ENCODE data around the gene ADAMTS2.

The ADAMTS2 gene

DNA sequence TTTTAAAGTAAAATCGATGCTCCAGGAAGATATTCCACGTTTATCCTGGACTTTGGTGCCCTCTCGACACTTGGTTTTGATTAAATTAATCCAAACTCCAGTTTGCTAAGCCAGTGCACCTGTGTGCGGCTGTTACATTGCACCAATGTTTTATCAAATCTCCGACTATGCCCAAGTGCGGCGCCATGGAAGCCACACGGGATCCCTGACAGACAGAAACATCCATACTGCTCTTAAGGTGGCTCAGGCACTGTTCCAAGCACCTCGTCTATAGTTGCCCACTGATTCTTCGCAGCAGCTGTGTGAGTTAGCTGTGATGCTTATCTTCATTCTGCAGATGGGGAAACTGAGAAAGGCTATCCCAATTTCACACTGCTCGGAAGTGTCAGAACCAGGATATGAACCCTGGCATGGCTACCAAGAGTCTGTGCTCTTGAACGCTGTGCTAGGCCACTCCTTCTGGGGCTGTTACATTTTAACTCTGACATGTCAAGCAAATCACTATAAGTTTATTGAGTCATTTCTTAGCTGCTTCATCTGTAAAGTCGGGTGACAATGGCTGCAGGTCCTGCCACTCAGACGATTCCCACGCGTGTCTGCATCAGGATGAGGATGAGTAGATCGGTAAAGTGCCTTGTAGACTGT is 113.0 kb downstream of the ADAMTS2 start:
- no peaks in the 10 kb centered on the region for H3K9me3 ChIP-seq (ENCODE audit: control insufficient read depth, low read length)
- no peak for DNase-seq

DNA sequence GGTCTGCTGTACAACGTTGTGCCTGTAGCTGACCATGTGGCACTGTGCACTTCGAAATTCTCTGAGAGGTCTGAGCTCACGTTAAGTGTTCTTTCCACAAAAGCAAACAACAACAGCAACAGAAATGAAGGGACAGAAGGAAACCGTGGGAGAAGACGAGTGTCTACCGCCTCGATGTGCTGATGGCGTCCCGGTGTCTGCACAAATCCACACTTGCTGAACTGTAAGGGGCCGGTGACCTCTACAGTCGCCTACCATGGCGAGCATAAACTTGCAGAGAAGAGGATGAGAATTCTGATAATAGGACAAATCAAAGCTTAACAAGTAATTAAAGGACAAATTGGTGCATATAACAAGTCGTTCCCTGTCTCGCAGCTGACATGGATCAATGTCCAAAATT is 114.0 kb downstream of the ADAMTS2 start:
- no peak overlapping the region for H2AK5ac ChIP-seq (ENCODE audit: low read length, severe bottlenecking)
- no peak overlapping the region for H3K4me3 ChIP-seq (ENCODE audit: insufficient read depth in 1 of 2, low read depth in 1 of 2, low read length in 2 of 2)
- no peak overlapping the region for H2BK5ac ChIP-seq (ENCODE audit: low read depth, low read length, poor library complexity, severe bottlenecking)
- H2AFZ ChIP-seq (ENCODE audit: low read depth, low read length), result no peak overlapping the region
- H3K27ac ChIP-seq (ENCODE audit: low read length, poor library complexity, severe bottlenecking), result no peak overlapping the region
- H3K9ac ChIP-seq (ENCODE audit: low read length), result no peak overlapping the region
- no peak overlapping the region for H3K23ac ChIP-seq (ENCODE audit: low read length in 2 of 2)
- peaks cover 0 to 28% of the 10 kb centered on the region in 2 experiments for H3K36me3 ChIP-seq (ENCODE audit: control insufficient read depth in 1 of 2, insufficient read depth in 2 of 2, low read depth in 1 of 2, low read length in 2 of 2)
- H2BK120ac ChIP-seq (ENCODE audit: low read depth, low read length), result no peak overlapping the region
- WGBS, result 97% methylated on average over 12 of the region's 14 CpGs
- H3K27me3 ChIP-seq (ENCODE audit: control insufficient read depth in 1 of 2, insufficient read depth in 1 of 2, low read length in 2 of 2), result no peaks in the 10 kb centered on the region
- H2BK12ac ChIP-seq (ENCODE audit: low read length in 2 of 2), result no peak overlapping the region
- no peak overlapping the region for H3K4ac ChIP-seq (ENCODE audit: low read depth in 1 of 2, low read length in 2 of 2)
- DNase-seq, result no peak
- H4K8ac ChIP-seq (ENCODE audit: low read length), result no peak overlapping the region
- no peak overlapping the region for H4K91ac ChIP-seq (ENCODE audit: low read length)
- no peaks in the 10 kb centered on the region for H3K79me1 ChIP-seq (replicated peaks; ENCODE audit: low read length, poor library complexity, severe bottlenecking)
- no peak overlapping the region for H2BK15ac ChIP-seq (ENCODE audit: low read depth, poor library complexity, severe bottlenecking)
- no peak overlapping the region for H3K4me2 ChIP-seq (ENCODE audit: low read length, poor library complexity, severe bottlenecking)
- H3K4me1 ChIP-seq (ENCODE audit: control insufficient read depth, insufficient read depth, low read depth, low read length), result no peaks in the 10 kb centered on the region
- H3K9me3 ChIP-seq (ENCODE audit: control insufficient read depth, low read length), result no peaks in the 10 kb centered on the region
- no peak overlapping the region for H3K18ac ChIP-seq (ENCODE audit: low read depth in 1 of 2, low read length in 2 of 2)
- H3K14ac ChIP-seq (ENCODE audit: low read length in 2 of 2), result no peak overlapping the region

More for the DNA sequence above, 113.0 kb downstream of the ADAMTS2 start:
- Histone ChIP-seq H3K27ac (ENCODE audit: low read length, poor library complexity, severe bottlenecking) (no peak overlapping the region), H3K27me3 (ENCODE audit: control insufficient read depth in 1 of 2, insufficient read depth in 1 of 2, low read length in 2 of 2) (no peaks in the 10 kb centered on the region), H3K9ac (ENCODE audit: low read length) (no peak overlapping the region), H3K23ac (ENCODE audit: low read length in 2 of 2) (no peak overlapping the region), H3K79me1 (replicated peaks; ENCODE audit: low read length, poor library complexity, severe bottlenecking) (no peaks in the 10 kb centered on the region), H2BK15ac (ENCODE audit: low read depth, poor library complexity, severe bottlenecking) (no peak overlapping the region), H3K14ac (ENCODE audit: low read length in 2 of 2) (no peak overlapping the region), H2AFZ (ENCODE audit: low read depth, low read length) (peak overlapping the region; percentile 30), H2BK120ac (ENCODE audit: low read depth, low read length) (no peak overlapping the region), H3K18ac (ENCODE audit: low read depth in 1 of 2, low read length in 2 of 2) (no peak overlapping the region), H2BK5ac (ENCODE audit: low read depth, low read length, poor library complexity, severe bottlenecking) (no peak overlapping the region), H3K36me3 (ENCODE audit: control insufficient read depth in 1 of 2, insufficient read depth in 2 of 2, low read depth in 1 of 2, low read length in 2 of 2) (peaks cover 0 to 36% of the 10 kb centered on the region in 2 experiments), H3K4ac (ENCODE audit: low read depth in 1 of 2, low read length in 2 of 2) (no peak overlapping the region), H3K4me1 (ENCODE audit: control insufficient read depth, insufficient read depth, low read depth, low read length) (no peaks in the 10 kb centered on the region), H4K91ac (ENCODE audit: low read length) (no peak overlapping the region), H3K4me2 (ENCODE audit: low read length, poor library complexity, severe bottlenecking) (no peak overlapping the region), H3K4me3 (ENCODE audit: insufficient read depth in 1 of 2, low read depth in 1 of 2, low read length in 2 of 2) (no peak overlapping the region), H2AK5ac (ENCODE audit: low read length, severe bottlenecking) (no peak overlapping the region), H4K8ac (ENCODE audit: low read length) (no peak overlapping the region), H2BK12ac (ENCODE audit: low read length in 2 of 2) (no peak overlapping the region)
- whole genome bisulfite sequencing, result 94% methylated on average over 16 of the region's 17 CpGs

GRCh38 chr5:179230061-179230461 is 115.2 kb downstream of the ADAMTS2 start:
- no peak overlapping the region for H2BK120ac ChIP-seq (ENCODE audit: low read depth, low read length)
- H3K18ac ChIP-seq (ENCODE audit: low read depth in 1 of 2, low read length in 2 of 2), result no peak overlapping the region
- H3K9me3 ChIP-seq (ENCODE audit: control insufficient read depth, low read length), result no peaks in the 10 kb centered on the region
- 96% methylated on average over 9 of the region's 9 CpGs for WGBS
- no peak overlapping the region for H2BK15ac ChIP-seq (ENCODE audit: low read depth, poor library complexity, severe bottlenecking)
- no peak overlapping the region for H3K9ac ChIP-seq (ENCODE audit: low read length)
- H3K4me3 ChIP-seq (ENCODE audit: insufficient read depth in 1 of 2, low read depth in 1 of 2, low read length in 2 of 2), result no peak overlapping the region
- no peak overlapping the region for H2AK5ac ChIP-seq (ENCODE audit: low read length, severe bottlenecking)
- H3K4ac ChIP-seq (ENCODE audit: low read depth in 1 of 2, low read length in 2 of 2), result no peak overlapping the region
- H3K4me2 ChIP-seq (ENCODE audit: low read length, poor library complexity, severe bottlenecking), result no peak overlapping the region
- no peak overlapping the region for H3K14ac ChIP-seq (ENCODE audit: low read length in 2 of 2)
- no peak overlapping the region for H3K27ac ChIP-seq (ENCODE audit: low read length, poor library complexity, severe bottlenecking)
- H4K91ac ChIP-seq (ENCODE audit: low read length), result no peak overlapping the region
- peak overlapping the region; percentile 4 for H4K8ac ChIP-seq (ENCODE audit: low read length)
- no peak overlapping the region for H2BK5ac ChIP-seq (ENCODE audit: low read depth, low read length, poor library complexity, severe bottlenecking)
- no peaks in the 10 kb centered on the region for H3K27me3 ChIP-seq (ENCODE audit: control insufficient read depth in 1 of 2, insufficient read depth in 1 of 2, low read length in 2 of 2)
- no peaks in the 10 kb centered on the region for H3K4me1 ChIP-seq (ENCODE audit: control insufficient read depth, insufficient read depth, low read depth, low read length)
- H2BK12ac ChIP-seq (ENCODE audit: low read length in 2 of 2), result no peak overlapping the region
- H3K23ac ChIP-seq (ENCODE audit: low read length in 2 of 2), result no peak overlapping the region
- DNase-seq, result no peak
- no peaks in the 10 kb centered on the region for H3K79me1 ChIP-seq (replicated peaks; ENCODE audit: low read length, poor library complexity, severe bottlenecking)
- H2AFZ ChIP-seq (ENCODE audit: low read depth, low read length), result no peak overlapping the region
- H3K36me3 ChIP-seq (ENCODE audit: control insufficient read depth in 1 of 2, insufficient read depth in 2 of 2, low read depth in 1 of 2, low read length in 2 of 2), result peaks cover 0 to 25% of the 10 kb centered on the region in 2 experiments

DNA sequence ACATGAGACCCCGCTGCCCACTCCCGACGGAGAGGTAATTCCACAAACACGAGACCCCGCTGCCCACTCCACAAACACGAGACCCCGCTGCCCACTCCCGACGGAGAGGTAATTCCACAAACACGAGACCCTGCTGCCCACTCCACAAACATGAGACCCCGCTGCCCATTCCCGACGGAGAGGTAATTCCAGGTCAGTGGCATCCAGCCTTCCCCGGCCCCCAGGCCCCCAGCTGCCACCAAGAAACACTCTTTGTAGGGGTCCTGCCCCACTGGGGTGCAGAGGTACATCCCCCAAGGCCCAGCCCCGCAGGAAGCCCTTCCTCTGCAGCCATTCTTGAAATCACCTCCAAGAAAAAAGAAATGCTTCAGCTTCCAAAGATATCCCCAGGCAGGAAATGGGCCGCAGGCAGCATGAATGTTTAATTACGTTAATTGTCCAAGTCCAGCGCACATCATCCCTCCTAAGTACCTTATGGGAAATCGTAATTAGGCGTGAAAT is 115.9 kb downstream of the ADAMTS2 start:
- H3K4me3 ChIP-seq (ENCODE audit: insufficient read depth in 1 of 2, low read depth in 1 of 2, low read length in 2 of 2), result no peak overlapping the region
- H2BK12ac ChIP-seq (ENCODE audit: low read length in 2 of 2), result no peak overlapping the region
- H3K9ac ChIP-seq (ENCODE audit: low read length), result no peak overlapping the region
- H2BK120ac ChIP-seq (ENCODE audit: low read depth, low read length), result no peak overlapping the region
- H2AFZ ChIP-seq (ENCODE audit: low read depth, low read length), result no peak overlapping the region
- 89% methylated on average over 20 of the region's 20 CpGs for WGBS
- H4K8ac ChIP-seq (ENCODE audit: low read length), result no peak overlapping the region
- H2AK5ac ChIP-seq (ENCODE audit: low read length, severe bottlenecking), result no peak overlapping the region
- H3K9me3 ChIP-seq (ENCODE audit: control insufficient read depth, low read length), result no peaks in the 10 kb centered on the region
- DNase-seq, result no peak
- H3K4ac ChIP-seq (ENCODE audit: low read depth in 1 of 2, low read length in 2 of 2), result no peak overlapping the region
- no peak overlapping the region for H3K14ac ChIP-seq (ENCODE audit: low read length in 2 of 2)
- H3K18ac ChIP-seq (ENCODE audit: low read depth in 1 of 2, low read length in 2 of 2), result no peak overlapping the region
- H2BK5ac ChIP-seq (ENCODE audit: low read depth, low read length, poor library complexity, severe bottlenecking), result no peak overlapping the region
- H3K79me1 ChIP-seq (replicated peaks; ENCODE audit: low read length, poor library complexity, severe bottlenecking), result no peaks in the 10 kb centered on the region
- no peak overlapping the region for H3K4me2 ChIP-seq (ENCODE audit: low read length, poor library complexity, severe bottlenecking)
- peaks cover 0 to 28% of the 10 kb centered on the region in 2 experiments for H3K36me3 ChIP-seq (ENCODE audit: control insufficient read depth in 1 of 2, insufficient read depth in 2 of 2, low read depth in 1 of 2, low read length in 2 of 2)
- H3K27me3 ChIP-seq (ENCODE audit: control insufficient read depth in 1 of 2, insufficient read depth in 1 of 2, low read length in 2 of 2), result no peaks in the 10 kb centered on the region
- H2BK15ac ChIP-seq (ENCODE audit: low read depth, poor library complexity, severe bottlenecking), result no peak overlapping the region
- no peak overlapping the region for H3K27ac ChIP-seq (ENCODE audit: low read length, poor library complexity, severe bottlenecking)
- no peak overlapping the region for H4K91ac ChIP-seq (ENCODE audit: low read length)
- no peak overlapping the region for H3K23ac ChIP-seq (ENCODE audit: low read length in 2 of 2)
- no peaks in the 10 kb centered on the region for H3K4me1 ChIP-seq (ENCODE audit: control insufficient read depth, insufficient read depth, low read depth, low read length)
